ENCODE measurements around the gene TRIM32.
"Not testable (repeated sequence)": the region's sequence is repeated elsewhere in the genome, so short reads cannot be mapped to it uniquely, and the experiment has no call there.

The TRIM32 gene

DNA sequence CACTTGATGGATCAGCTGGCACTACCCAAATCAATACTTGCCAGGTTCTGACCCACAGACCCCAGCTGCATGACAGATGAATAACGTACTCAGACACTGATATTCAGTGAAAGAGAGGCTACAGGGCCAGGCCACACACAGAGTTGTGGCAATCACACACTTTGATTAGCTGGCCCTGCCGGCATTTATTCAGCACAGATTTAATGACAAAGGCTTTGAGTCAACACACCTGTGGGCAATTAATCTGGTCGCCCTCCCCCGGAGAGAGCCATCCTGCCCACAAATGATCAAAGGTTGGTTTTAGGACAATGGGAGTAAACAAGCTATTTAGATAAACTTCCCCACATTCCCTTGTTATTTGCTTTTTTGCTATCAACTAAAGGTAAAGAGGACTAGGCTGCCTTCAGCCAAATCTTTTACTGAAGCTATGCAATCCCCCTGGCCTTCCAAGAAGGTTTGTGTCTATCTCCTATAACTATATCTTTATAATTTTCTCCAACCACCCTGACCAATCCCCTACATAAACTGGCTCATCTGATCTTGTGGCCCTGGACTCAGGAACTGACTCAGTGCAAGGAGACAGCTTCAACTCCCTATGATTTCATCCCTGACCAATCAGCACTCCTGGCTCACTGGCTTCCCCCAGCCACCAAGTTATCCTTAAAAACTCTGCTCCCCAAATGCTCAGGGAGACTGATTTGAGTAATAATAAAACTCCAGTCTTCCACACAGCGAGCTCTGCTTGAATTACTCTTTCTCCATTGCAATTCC lies 12.7 kb upstream of the TRIM32 start:
- Histone ChIP-seq H3K4me3 (ENCODE audit: low read depth in 1 of 2, low read length in 2 of 2) (no peak overlapping the region), H3K27me3 (ENCODE audit: control insufficient read depth in 1 of 2, insufficient read depth in 2 of 2, low read length in 2 of 2) (no peaks in the 10 kb centered on the region), H3K36me3 (ENCODE audit: control insufficient read depth in 1 of 2, insufficient read depth in 2 of 2, low read length in 2 of 2) (no peaks in the 10 kb centered on the region), H3K27ac (ENCODE audit: low read depth, low read length) (no peak overlapping the region), H3K9ac (ENCODE audit: low read depth in 1 of 2, low read length in 2 of 2) (no peak overlapping the region), H3K4me1 (ENCODE audit: control insufficient read depth in 1 of 2, insufficient read depth in 2 of 2, low read length in 2 of 2) (no peaks in the 10 kb centered on the region), H3K9me3 (ENCODE audit: control insufficient read depth in 1 of 2, low read length in 2 of 2) (peaks cover 7 to 11% of the 10 kb centered on the region in 2 donors)

DNA sequence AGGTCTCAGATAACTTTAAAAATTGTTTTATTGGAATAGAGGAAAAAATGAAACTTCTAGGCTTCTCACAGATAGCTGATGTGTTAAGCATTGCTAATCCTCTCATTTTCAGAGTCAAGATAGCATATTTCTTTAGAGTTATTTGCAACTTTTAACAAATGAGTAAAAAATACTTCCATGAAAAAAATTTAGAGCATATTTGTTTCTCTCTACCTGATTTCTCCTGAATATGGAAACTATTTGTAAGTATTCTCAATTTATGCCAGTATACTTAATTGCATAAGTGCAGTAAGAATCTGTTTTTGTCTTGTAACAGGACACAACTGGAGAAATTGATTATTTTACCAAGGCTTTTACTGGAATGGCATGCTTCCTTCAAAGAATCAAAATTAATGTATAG lies 3.6 kb upstream of the TRIM32 start:
- H3K4me1 ChIP-seq (ENCODE audit: control insufficient read depth in 1 of 2, insufficient read depth in 2 of 2, low read length in 2 of 2), result peaks cover 17 to 18% of the 10 kb centered on the region in 2 donors
- H3K36me3 ChIP-seq (ENCODE audit: control insufficient read depth in 1 of 2, insufficient read depth in 2 of 2, low read length in 2 of 2), result no peaks in the 10 kb centered on the region
- H3K9ac ChIP-seq (ENCODE audit: low read depth in 1 of 2, low read length in 2 of 2), result no peak overlapping the region
- H3K27ac ChIP-seq (ENCODE audit: low read depth, low read length), result no peak overlapping the region
- H3K27me3 ChIP-seq (ENCODE audit: control insufficient read depth in 1 of 2, insufficient read depth in 2 of 2, low read length in 2 of 2), result no peaks in the 10 kb centered on the region
- no peak overlapping the region for H3K4me3 ChIP-seq (ENCODE audit: low read depth in 1 of 2, low read length in 2 of 2)
- peaks cover 0 to 6% of the 10 kb centered on the region in 2 donors for H3K9me3 ChIP-seq (ENCODE audit: control insufficient read depth in 1 of 2, low read length in 2 of 2)

DNA sequence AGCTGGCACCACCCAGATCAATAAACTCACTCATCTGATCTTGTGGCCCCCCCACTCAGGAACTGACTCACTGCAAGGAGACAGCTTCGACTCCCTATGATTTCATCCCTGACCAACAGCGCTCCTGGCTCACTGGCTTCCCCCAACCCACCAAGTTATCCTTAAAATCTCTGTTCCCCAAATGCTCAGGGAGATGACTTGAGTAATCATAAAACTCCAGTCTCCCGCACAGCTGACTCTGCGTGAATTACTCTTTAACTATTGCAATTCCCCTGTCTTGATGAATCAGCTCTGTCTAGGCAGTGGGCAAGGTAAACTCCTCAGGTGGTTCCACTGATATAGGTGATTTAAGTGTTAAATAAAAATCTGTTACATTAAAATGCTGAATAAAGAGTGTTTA lies 1.9 kb upstream of the TRIM32 start:
- H3K36me3 ChIP-seq (ENCODE audit: control insufficient read depth in 1 of 2, insufficient read depth in 2 of 2, low read length in 2 of 2), result no peaks in the 10 kb centered on the region

DNA sequence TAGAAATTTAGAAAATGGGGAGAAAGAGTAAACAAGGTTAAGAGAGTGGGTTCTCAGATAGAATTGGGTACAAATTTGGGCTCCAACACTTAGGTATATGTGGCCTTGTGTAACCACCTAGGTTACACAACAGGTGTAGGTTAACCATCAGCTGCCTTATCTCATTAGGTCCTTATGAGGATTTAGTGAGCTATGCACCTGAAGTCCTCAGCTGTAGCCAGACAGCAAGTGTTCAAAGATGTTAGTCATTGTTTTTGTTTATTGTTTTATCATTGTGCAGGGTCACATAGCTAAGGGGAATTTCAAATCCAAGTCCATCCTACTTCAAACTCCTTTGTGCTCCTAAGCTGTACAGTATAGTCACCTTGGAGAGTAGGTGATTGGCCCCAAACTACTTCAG lies 970 bp upstream of the TRIM32 start:
- Histone ChIP-seq H3K4me1 (ENCODE audit: control insufficient read depth in 1 of 2, insufficient read depth in 2 of 2, low read length in 2 of 2) (peaks cover 32 to 37% of the 10 kb centered on the region in 2 donors), H3K9ac (ENCODE audit: low read depth in 1 of 2, low read length in 2 of 2) (peak overlapping the region; percentile 60 to 84), H3K4me3 (ENCODE audit: low read depth in 1 of 2, low read length in 2 of 2) (peak overlapping the region; percentile 80 to 92), H3K27me3 (ENCODE audit: control insufficient read depth in 1 of 2, insufficient read depth in 2 of 2, low read length in 2 of 2) (no peaks in the 10 kb centered on the region), H3K9me3 (ENCODE audit: control insufficient read depth in 1 of 2, low read length in 2 of 2) (peaks cover 0 to 6% of the 10 kb centered on the region in 2 donors), H3K27ac (ENCODE audit: low read depth, low read length) (no peak overlapping the region), H3K36me3 (ENCODE audit: control insufficient read depth in 1 of 2, insufficient read depth in 2 of 2, low read length in 2 of 2) (no peaks in the 10 kb centered on the region)

More for the DNA sequence above, 1.9 kb upstream of the TRIM32 start:
- no peak overlapping the region for H3K4me3 ChIP-seq (ENCODE audit: low read depth in 1 of 2, low read length in 2 of 2)
- H3K4me1 ChIP-seq (ENCODE audit: control insufficient read depth in 1 of 2, insufficient read depth in 2 of 2, low read length in 2 of 2), result peaks cover 32% of the 10 kb centered on the region in 2 donors
- no peaks in the 10 kb centered on the region for H3K27me3 ChIP-seq (ENCODE audit: control insufficient read depth in 1 of 2, insufficient read depth in 2 of 2, low read length in 2 of 2)
- H3K9ac ChIP-seq (ENCODE audit: low read depth in 1 of 2, low read length in 2 of 2), result no peak overlapping the region
- peaks cover 0 to 6% of the 10 kb centered on the region in 2 donors for H3K9me3 ChIP-seq (ENCODE audit: control insufficient read depth in 1 of 2, low read length in 2 of 2)
- H3K27ac ChIP-seq (ENCODE audit: low read depth, low read length), result no peak overlapping the region

DNA sequence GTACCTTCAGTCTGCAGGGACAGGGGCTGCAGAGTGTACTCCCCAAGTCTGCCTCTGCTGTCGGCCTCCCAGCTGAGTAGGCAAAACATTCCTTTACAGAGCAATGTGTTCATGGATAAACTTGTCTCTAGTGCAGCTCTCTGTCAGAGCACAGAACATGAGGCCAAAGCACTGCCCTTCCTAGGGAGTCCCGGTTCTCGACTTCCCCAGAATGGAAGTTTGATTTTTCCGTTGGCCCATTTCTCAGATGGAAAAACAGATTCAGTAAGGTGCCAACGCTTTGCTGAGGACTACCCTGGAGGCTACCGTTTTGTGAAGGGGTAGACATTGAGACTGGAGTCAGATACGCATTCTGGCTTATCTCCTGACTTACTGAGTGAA lies 422 bp upstream of the TRIM32 start:
- Histone ChIP-seq H3K9me3 (ENCODE audit: control insufficient read depth in 1 of 2, low read length in 2 of 2) (peaks cover 0 to 6% of the 10 kb centered on the region in 2 donors), H3K4me1 (ENCODE audit: control insufficient read depth in 1 of 2, insufficient read depth in 2 of 2, low read length in 2 of 2) (peaks cover 32 to 37% of the 10 kb centered on the region in 2 donors), H3K36me3 (ENCODE audit: control insufficient read depth in 1 of 2, insufficient read depth in 2 of 2, low read length in 2 of 2) (no peaks in the 10 kb centered on the region), H3K27ac (ENCODE audit: low read depth, low read length) (no peak overlapping the region), H3K4me3 (ENCODE audit: low read depth in 1 of 2, low read length in 2 of 2) (peak overlapping the region; percentile 80 to 92), H3K9ac (ENCODE audit: low read depth in 1 of 2, low read length in 2 of 2) (peak overlapping the region; percentile 60 to 84), H3K27me3 (ENCODE audit: control insufficient read depth in 1 of 2, insufficient read depth in 2 of 2, low read length in 2 of 2) (no peaks in the 10 kb centered on the region)

DNA sequence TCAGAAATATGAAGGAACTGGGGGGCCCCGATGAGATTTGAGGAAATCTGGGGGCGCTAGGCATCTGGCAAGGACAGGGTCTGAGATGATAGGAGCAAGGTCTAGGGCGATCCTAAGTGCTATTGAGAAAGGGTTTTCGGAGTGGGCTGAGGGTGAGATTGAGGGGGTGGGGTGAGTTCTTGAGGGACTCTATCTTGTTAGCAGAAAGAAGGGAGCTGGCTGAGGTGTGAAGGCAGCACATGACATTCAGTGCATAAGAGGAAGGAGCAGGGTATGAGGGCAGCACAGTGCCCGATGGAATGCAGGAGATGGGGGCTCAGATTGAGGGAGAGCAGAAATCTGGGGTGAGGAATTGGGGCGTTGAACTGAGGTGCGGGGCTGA lies 640 bp downstream of the TRIM32 start:
- Histone ChIP-seq H3K9ac (ENCODE audit: low read depth in 1 of 2, low read length in 2 of 2) (peak overlapping the region; percentile 60 to 71), H3K27ac (ENCODE audit: low read depth, low read length) (no peak overlapping the region), H3K4me1 (ENCODE audit: control insufficient read depth in 1 of 2, insufficient read depth in 2 of 2, low read length in 2 of 2) (peaks cover 32 to 37% of the 10 kb centered on the region in 2 donors), H3K36me3 (ENCODE audit: control insufficient read depth in 1 of 2, insufficient read depth in 2 of 2, low read length in 2 of 2) (no peaks in the 10 kb centered on the region), H3K27me3 (ENCODE audit: control insufficient read depth in 1 of 2, insufficient read depth in 2 of 2, low read length in 2 of 2) (no peaks in the 10 kb centered on the region), H3K9me3 (ENCODE audit: control insufficient read depth in 1 of 2, low read length in 2 of 2) (peaks cover 0 to 6% of the 10 kb centered on the region in 2 donors), H3K4me3 (ENCODE audit: low read depth in 1 of 2, low read length in 2 of 2) (peak overlapping the region; percentile 80 to 92)

DNA sequence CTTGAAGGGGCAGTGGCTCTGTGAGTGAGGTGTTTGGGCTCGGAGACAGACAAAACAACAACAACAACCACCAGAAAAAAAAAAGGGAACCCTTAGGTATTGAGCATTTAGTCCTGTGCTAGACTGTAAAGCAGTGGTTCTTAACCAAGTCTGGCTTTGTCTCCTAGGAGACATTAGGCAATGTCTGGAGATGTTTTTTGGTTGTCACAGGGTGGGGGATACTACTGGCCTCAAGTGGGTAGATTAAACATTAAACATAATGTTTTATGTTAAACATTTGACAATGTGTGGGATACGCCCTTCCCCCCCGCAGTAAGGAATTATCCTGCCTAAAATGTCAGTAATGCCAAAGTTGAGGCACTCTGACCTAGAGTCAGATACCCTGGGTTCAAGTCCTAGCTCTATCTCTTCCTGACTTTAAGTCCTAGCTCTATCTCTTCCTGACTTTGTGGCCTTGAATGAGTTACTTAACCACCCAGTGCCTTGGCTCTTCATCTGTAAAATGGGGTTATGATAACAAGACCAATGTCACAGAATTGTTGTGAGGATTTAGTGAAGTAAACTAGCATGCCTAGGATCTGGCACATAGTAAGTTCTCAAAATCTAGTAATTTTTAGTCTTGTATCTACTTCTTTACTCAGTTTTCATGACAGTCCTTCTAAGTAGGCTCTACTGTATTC lies 1.8 kb downstream of the TRIM32 start:
- peaks cover 32 to 37% of the 10 kb centered on the region in 2 donors for H3K4me1 ChIP-seq (ENCODE audit: control insufficient read depth in 1 of 2, insufficient read depth in 2 of 2, low read length in 2 of 2)
- no peak overlapping the region for H3K27ac ChIP-seq (ENCODE audit: low read depth, low read length)
- no peaks in the 10 kb centered on the region for H3K27me3 ChIP-seq (ENCODE audit: control insufficient read depth in 1 of 2, insufficient read depth in 2 of 2, low read length in 2 of 2)
- peaks cover 0 to under 1% of the 10 kb centered on the region in 2 donors for H3K9me3 ChIP-seq (ENCODE audit: control insufficient read depth in 1 of 2, low read length in 2 of 2)
- H3K36me3 ChIP-seq (ENCODE audit: control insufficient read depth in 1 of 2, insufficient read depth in 2 of 2, low read length in 2 of 2), result no peaks in the 10 kb centered on the region
- H3K9ac ChIP-seq (ENCODE audit: low read depth in 1 of 2, low read length in 2 of 2), result peak overlapping the region in 1 of 2 donors; percentile 60
- peak overlapping the region; percentile 80 to 92 for H3K4me3 ChIP-seq (ENCODE audit: low read depth in 1 of 2, low read length in 2 of 2)

- H3K4me1 ChIP-seq (ENCODE audit: control insufficient read depth in 1 of 2, insufficient read depth in 2 of 2, low read length in 2 of 2), result peaks cover 32 to 37% of the 10 kb centered on the region in 2 donors
- H3K36me3 ChIP-seq (ENCODE audit: control insufficient read depth in 1 of 2, insufficient read depth in 2 of 2, low read length in 2 of 2), result no peaks in the 10 kb centered on the region
- H3K9me3 ChIP-seq (ENCODE audit: control insufficient read depth in 1 of 2, low read length in 2 of 2), result no peaks in the 10 kb centered on the region
- no peak overlapping the region for H3K9ac ChIP-seq (ENCODE audit: low read depth in 1 of 2, low read length in 2 of 2)
- peak overlapping the region in 1 of 2 donors; percentile 6 for H3K4me3 ChIP-seq (ENCODE audit: low read depth in 1 of 2, low read length in 2 of 2)
- no peaks in the 10 kb centered on the region for H3K27me3 ChIP-seq (ENCODE audit: control insufficient read depth in 1 of 2, insufficient read depth in 2 of 2, low read length in 2 of 2)
- H3K27ac ChIP-seq (ENCODE audit: low read depth, low read length), result no peak overlapping the region
These were observed 2.5 kb downstream of the TRIM32 start for GRCh38 chr9:116689486-116690032.

DNA sequence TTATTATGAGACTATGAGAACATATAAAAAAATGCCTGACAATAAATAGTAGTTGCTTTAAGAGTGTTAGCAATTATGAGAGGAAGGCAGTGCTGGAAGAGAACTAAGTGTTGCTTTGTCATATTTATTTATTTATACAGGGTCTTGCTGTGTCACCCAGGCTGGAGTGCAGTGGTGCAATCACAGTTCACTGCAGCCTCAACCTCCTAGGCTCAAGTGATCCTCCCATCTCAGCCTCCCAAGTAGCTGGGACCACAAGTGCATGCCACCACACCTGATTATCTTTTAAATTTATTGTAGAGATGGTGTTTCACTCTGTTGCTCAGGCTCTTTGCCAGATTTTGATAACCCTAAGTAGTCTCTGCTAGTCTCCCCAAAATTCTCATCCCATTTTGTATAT lies 3.7 kb downstream of the TRIM32 start:
- not testable (repeated sequence) for H3K9me3 ChIP-seq (ENCODE audit: control insufficient read depth in 1 of 2, low read length in 2 of 2); H3K9ac ChIP-seq (ENCODE audit: low read depth in 1 of 2, low read length in 2 of 2); H3K36me3 ChIP-seq (ENCODE audit: control insufficient read depth in 1 of 2, insufficient read depth in 2 of 2, low read length in 2 of 2); H3K4me3 ChIP-seq (ENCODE audit: low read depth in 1 of 2, low read length in 2 of 2); H3K27me3 ChIP-seq (ENCODE audit: control insufficient read depth in 1 of 2, insufficient read depth in 2 of 2, low read length in 2 of 2); H3K27ac ChIP-seq (ENCODE audit: low read depth, low read length)
- peaks cover 32 to 37% of the 10 kb centered on the region in 2 donors for H3K4me1 ChIP-seq (ENCODE audit: control insufficient read depth in 1 of 2, insufficient read depth in 2 of 2, low read length in 2 of 2)

DNA sequence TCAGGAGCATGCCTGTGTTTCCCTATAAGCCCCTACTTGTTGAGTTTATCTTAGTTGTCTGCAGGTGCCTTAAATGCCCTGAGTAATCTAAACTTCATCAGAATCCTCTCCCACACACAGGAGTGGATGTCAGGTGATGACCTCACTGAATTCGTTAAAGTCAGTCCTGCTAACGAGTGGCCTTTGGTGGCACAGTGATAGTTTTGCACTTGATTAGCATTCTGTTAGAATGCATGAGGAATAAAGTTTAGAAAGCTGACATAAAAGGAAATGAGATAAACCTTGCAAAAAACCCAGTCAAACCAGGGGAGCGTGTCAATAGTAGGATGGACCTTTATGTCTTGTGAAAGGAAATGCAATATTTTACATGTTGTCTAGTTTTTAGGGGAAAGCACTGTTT lies 4.5 kb downstream of the TRIM32 start:
- Histone ChIP-seq H3K4me1 (ENCODE audit: control insufficient read depth in 1 of 2, insufficient read depth in 2 of 2, low read length in 2 of 2) (peaks cover 26 to 29% of the 10 kb centered on the region in 2 donors), H3K4me3 (ENCODE audit: low read depth in 1 of 2, low read length in 2 of 2) (no peak overlapping the region), H3K36me3 (ENCODE audit: control insufficient read depth in 1 of 2, insufficient read depth in 2 of 2, low read length in 2 of 2) (no peaks in the 10 kb centered on the region), H3K27me3 (ENCODE audit: control insufficient read depth in 1 of 2, insufficient read depth in 2 of 2, low read length in 2 of 2) (no peaks in the 10 kb centered on the region), H3K27ac (ENCODE audit: low read depth, low read length) (no peak overlapping the region), H3K9ac (ENCODE audit: low read depth in 1 of 2, low read length in 2 of 2) (no peak overlapping the region), H3K9me3 (ENCODE audit: control insufficient read depth in 1 of 2, low read length in 2 of 2) (no peaks in the 10 kb centered on the region)

All from duodenal mucosa (tissue), 2 donors.